Right lobe of liver (tissue), 4 donors: ENCODE data around the gene PRICKLE1.

ENCODE experiments used
- POLR2A ChIP-seq: fragments of 450-650 bp; IDR thresholded peaks from one replicate; pipeline ENCODE4 v1.6.1; 2017; ENCODE audit warnings: antibody characterized with exemption, mild to moderate bottlenecking
- TF ChIP-seq, protein P1 (sequence below), 4 donors: fragments of 200-600 bp in 3 of 4; fragments of 450-650 bp in 1 of 4; IDR thresholded peaks; one replicate each; pipeline versions ENCODE4 v1.5.1 to v1.8.0; 2016 to 2022; ENCODE audit warnings: antibody characterized with exemption in 4 of 4, mild to moderate bottlenecking in 2 of 4
- donor health status: DM: no; HTN: no; CAD: no.
- donor health status: DM: no; HTN: no; CAD: no.
- donor health status: DM: no; HTN: yes; CAD: no.

DNA sequence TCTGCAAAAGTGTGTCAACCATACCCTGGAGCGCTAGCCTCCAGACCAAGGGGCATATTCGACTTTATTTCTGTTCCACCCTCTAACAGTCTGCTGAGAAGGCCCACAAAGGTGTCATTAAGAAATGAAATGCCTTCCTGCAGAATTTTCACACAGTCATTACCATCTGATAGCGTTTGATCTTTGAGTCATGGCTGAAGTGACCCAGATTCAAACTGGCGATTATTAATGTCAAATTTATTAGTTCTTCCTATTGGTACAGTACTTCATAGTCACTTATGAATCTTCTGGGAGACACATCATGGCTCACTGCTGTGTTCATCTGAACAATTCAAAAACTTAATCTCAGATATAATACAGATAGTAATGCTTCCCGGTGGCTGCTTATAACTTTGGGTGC lies 13.2 kb downstream of the PRICKLE1 start:
- TF ChIP-seq, protein P1, sequence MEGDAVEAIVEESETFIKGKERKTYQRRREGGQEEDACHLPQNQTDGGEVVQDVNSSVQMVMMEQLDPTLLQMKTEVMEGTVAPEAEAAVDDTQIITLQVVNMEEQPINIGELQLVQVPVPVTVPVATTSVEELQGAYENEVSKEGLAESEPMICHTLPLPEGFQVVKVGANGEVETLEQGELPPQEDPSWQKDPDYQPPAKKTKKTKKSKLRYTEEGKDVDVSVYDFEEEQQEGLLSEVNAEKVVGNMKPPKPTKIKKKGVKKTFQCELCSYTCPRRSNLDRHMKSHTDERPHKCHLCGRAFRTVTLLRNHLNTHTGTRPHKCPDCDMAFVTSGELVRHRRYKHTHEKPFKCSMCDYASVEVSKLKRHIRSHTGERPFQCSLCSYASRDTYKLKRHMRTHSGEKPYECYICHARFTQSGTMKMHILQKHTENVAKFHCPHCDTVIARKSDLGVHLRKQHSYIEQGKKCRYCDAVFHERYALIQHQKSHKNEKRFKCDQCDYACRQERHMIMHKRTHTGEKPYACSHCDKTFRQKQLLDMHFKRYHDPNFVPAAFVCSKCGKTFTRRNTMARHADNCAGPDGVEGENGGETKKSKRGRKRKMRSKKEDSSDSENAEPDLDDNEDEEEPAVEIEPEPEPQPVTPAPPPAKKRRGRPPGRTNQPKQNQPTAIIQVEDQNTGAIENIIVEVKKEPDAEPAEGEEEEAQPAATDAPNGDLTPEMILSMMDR (IDR thresholded peaks at IDR 0.05), result no peak
- no peak for TF ChIP-seq POLR2A
